HEK293T (cell line): ENCODE data around the gene ZNF83.

Experiments used
- ELF4 ChIP-seq: fragments of 450-650 bp; IDR thresholded peaks from 2 replicates; pipeline ENCODE4 v1.6.1; 2017; ENCODE audit warnings: antibody characterized with exemption
- FOXM1 ChIP-seq: fragments of 450-650 bp; IDR thresholded peaks from 2 replicates; pipeline ENCODE4 v1.6.1; 2017; ENCODE audit warnings: mild to moderate bottlenecking, borderline replicate concordance
- PKNOX1 ChIP-seq: fragments of 450-650 bp; IDR thresholded peaks from 2 replicates; pipeline ENCODE4 v1.6.1; 2016
- SP1 ChIP-seq: fragments of 450-650 bp; IDR thresholded peaks from 2 replicates; pipeline ENCODE4 v1.6.1; 2017

- TF ChIP-seq FOXM1 (no peak), PKNOX1 (no peak), SP1 (no peak), ELF4 (no peak)
Measured at GRCh38 chr19:52600639-52601024, 37.5 kb downstream of the ZNF83 start.
